ENCODE measurements around the gene CACNA1C. TPM values are rescaled to one million over a fixed set of nuclear protein-coding genes. Genes with fewer than 3 reads are reported as not detected.

The CACNA1C gene
- total RNA-seq, 1 donor from 2014 or later, result 6.8 TPM

DNA sequence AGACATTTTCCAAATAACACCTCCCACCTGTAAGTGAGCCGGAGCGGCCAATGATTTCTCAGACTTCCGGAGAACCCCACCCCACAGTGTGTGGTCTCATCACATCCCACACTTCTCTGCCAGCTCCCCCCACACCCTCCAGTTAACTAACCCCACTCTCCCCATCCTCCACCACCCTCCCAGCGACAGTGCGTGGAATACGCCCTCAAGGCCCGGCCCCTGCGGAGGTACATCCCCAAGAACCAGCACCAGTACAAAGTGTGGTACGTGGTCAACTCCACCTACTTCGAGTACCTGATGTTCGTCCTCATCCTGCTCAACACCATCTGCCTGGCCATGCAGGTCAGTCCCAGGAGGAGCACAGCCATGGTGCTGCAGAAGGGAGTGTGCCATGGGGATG lies 557.6 kb downstream of the CACNA1C start:
- DNase-seq (ENCODE audit: low spot score), result no peak

DNA sequence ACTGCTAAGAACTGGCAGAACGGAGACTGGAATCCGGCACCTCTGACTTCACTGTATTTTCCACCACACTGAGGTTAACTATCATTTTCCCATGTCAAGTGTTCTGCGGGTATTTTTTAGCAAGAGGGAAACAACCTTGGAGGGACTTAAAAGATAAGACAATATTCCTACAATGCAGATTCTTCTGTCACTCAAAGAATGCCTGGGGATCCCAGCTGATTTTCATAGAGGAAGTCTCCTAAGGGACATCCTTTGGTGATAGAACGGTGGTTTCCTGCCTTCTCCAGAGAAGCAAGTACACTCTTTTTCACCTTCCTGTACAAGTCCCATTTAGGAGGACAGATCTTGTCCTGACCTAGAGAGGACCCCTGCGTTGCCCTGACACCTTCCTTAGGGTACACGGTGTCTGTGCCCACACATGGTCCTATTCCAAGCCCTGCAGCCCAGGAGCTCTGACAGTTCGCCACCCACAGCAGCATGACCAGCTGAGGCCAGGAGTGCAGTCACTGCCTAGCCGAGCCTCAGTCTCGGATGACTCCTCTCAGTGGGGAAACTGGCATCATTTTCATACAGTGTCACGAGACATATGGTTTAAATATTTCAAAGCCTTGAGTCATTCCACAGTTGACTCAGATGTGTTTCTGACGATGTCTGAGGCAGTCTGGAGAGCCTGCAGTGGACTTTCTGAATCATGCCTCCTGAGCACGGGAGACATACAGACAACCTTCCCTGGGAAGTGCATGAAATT lies 560.7 kb downstream of the CACNA1C start:
- DNase-seq (ENCODE audit: low spot score), result no peak

DNA sequence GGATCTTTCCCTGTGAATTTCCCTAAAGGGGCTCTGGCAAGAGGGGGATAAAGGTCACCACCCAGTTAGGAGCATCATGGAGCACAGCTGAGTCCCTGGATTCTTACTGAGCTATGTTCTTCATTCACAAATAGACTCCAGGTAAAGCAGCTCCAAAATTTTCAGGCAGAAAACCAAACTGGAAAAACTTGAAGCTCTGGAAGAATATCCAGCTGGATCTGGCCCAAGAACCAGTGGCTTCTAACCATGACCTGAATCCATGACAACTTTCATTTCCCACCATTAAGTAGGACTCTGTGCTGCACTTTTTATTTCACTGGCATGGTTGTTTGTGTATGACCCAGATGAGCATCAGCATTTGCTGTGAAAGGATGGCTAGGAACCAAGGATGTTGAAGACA lies 561.6 kb downstream of the CACNA1C start:
- DNase-seq (ENCODE audit: low spot score), result no peak

DNA sequence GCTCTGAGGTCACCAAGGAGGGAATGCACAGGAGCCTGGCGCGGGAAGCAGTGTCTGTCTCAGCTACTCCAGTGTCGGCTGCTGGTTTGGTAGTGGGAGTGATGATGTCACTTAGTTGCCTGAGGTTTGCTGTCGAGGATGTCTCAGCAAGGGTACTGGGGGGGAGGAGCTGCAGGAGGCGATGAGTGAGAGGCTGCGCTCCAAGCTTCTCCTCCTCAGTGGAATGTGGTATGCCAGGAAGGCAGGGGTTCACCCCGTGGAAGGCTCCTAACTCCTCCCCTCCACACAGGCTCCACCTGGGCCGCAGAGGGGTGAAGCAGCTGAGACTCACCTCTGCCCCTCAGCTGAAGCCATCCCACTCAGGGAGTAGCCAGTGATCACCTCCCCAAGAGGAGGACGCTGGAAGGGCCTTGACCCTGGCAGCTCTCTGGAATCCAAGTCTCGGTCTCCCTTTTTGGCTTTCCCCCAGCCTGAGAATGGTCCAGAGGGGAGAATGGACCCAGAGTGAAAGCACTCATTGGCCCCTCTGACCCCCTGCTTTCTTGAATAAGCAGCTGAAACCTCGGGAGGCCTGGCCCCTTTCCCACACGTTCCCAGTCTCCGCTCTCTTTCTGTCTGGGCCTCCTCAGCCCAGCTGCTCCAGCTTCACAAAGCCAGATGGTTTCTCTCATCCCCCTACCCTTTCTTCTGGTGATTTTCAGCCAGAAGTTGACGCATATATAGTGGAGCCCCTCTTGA lies 563.0 kb downstream of the CACNA1C start:
- DNase-seq (ENCODE audit: low spot score), result no peak

DNA sequence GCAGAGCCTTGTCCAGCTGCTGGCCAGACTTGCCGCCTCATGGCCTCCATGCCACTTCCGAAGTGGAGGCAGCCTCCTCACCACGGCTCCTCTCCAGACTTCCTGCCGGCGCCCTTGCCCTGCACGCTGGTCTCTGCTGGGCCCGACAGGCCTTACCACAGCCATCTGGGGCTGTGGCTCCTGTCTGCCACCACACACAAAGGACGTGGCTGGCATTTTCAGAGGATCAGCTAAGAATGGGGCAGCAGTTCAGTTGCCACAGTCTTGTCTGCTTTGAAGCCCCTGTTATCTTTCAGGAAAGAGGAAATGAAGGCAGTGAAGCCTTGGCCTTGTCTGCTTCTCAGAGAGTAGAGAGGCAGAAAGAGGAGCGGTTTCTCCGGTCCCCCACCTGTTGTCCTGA lies 564.0 kb downstream of the CACNA1C start:
- DNase-seq (ENCODE audit: low spot score), result no peak

DNA sequence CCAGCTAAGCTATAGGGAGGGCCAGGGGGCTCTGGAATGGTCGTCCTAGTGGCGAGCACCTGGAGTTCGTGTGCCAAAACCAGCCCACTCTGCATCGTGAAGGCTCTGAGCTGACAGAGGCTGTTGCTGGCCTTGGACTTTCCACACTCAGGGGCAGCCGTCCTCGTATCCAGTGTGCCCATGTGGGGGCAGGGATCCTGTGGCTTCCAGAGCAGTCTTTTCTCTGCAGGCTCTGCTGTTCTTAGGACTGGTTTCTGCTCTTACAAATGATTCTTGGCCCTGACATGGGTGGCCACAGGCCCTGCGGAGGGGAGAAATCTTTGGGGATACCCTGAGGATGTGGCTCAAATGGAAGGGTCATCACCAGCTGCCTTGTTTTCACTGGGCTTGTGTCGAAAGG lies 564.6 kb downstream of the CACNA1C start:
- no peak for DNase-seq (ENCODE audit: low spot score)

DNA sequence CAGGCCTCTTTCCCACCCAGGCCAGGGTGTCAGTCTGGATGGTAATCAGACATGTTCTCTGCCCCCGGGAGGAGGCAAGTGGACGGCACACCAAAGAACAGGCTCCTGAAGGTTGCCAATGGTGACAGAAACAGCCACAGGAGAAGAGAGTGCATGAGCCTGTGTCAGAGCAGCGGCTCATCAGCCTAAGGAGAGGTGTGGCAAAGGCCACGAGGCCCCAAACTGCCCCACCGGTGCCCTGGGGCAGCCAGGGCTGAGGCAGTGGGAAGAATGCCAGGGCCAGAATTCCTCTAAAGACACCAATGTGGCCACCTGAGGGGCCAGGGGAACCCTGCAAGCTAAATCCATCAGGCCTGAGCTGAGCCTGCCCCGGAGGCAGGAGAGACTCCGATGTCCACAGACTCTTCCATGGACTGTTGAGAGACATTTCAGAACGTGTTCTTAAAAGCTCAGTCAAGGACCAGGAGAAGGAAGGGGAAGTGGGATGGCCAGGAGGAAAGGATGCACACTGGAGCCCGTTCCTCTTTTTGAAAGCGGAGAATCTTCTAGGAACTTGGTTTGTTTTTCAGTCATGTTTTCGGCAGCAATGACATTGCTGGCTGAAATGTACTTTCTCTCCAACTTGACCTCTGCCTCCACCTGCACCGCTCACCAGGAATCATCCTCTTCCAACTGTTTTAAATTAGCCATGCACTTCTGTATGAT lies 565.7 kb downstream of the CACNA1C start:
- no peak for DNase-seq (ENCODE audit: low spot score)

DNA sequence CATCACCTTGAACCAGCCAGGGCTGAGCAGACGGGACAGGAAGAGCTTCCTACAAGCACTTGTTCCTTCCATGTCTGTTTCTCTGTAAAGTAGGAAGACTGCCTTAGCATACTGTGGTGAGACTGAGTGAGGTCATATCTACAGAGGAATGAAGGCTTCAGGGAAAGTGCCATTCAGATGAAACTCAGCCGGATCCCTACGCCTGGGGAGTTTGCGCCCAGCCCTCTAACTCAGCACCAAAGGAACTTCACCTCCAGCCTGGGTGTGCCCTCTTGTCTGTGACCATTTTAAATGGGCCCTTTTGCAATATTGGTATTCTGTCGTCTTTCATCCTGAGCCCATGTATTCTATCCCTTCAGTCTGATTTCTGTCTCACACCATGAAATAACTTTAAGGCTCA lies 566.3 kb downstream of the CACNA1C start:
- DNase-seq (ENCODE audit: low spot score), result no peak

DNA sequence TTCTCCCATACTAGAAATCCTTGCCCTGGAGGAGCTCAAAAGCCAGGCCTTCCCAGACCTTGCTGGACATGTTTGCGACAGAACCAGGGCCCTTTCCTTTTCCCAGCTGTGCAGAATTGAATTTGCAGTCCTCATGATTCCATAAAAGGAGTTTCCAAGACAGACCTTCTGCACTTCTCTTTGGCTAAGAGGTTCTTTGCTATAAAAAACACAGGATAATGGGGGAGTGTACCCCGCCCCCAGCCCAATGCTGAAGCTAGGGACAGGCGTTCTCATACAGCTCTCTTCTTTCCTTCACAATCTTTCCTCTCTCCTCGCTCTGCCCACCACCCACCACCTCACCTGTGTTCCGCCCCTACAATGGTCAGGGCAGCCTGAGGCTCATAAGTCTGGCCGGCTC lies 569.7 kb downstream of the CACNA1C start:
- no peak for DNase-seq (ENCODE audit: low spot score)

DNA sequence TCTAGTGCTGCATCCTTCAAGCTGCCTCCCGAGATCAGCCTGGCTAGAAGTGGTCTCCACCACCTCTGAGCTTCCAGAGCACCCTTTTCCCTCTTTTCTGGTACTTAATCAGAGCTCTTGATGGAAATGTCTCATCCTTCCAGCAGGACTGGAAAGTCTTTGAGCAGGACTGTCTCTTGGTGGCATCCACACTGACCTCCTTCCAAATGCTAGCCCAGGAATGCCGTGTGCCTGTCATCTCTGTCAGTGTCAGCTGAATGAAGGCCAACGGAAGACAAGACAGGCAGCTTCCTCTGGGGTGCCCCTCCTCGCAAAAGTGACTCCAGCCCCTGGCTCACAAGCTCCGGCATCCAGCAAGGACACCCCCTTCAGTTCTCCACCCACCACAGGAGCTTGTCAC lies 570.7 kb downstream of the CACNA1C start:
- DNase-seq (ENCODE audit: low spot score), result no peak

DNA sequence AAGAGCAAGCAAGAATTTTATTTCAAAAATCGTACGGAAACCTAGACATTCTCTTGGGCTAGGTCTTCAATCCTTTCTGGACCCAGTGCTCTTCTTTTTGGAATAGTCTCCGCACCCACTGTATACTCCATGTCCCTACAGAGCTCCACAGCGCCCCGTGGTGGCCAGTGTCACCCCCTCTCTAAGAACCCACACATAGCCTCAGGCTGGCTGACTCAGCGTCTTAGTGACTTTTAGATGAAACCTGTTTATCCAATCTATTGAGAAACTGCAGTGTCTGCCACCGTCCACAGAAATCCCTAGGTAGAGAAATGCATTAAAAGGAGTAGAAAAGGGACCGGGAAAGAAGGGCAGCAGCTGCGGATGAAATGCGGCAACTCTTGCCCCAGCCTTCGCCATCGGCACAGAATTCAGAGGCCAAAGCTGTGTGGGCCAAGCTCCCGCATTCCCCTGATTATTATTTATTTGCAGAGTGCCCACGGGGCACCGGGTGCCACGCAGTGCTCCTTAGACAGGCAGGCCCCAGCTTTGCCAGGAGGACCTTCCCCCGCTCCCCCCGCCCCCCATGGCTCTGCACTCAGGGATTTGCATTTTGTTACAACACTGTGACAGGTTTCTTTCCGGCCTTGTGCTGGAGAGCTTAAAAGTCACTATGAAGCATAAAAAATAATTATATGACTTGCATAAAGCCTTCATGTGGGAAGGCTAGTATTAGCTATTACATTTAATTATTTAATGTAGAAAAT lies 571.9 kb downstream of the CACNA1C start:
- no peak for DNase-seq (ENCODE audit: low spot score)

DNA sequence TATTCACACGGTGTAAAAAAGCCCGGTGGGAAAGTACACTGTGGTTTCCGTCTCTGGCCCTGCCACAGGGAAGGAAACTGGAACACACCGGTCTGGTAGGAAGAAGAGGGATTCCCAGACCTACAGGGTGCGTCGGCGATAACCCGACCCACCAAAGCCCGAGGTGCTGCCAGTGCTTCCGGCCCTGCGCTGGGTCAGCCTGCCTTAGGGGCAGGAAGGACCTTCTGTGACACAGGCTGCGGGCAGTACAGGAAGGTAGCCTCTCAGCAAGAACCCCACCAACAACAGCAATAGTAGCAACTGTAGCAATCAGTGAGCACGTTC lies 572.5 kb downstream of the CACNA1C start:
- no peak for DNase-seq (ENCODE audit: low spot score)

DNA sequence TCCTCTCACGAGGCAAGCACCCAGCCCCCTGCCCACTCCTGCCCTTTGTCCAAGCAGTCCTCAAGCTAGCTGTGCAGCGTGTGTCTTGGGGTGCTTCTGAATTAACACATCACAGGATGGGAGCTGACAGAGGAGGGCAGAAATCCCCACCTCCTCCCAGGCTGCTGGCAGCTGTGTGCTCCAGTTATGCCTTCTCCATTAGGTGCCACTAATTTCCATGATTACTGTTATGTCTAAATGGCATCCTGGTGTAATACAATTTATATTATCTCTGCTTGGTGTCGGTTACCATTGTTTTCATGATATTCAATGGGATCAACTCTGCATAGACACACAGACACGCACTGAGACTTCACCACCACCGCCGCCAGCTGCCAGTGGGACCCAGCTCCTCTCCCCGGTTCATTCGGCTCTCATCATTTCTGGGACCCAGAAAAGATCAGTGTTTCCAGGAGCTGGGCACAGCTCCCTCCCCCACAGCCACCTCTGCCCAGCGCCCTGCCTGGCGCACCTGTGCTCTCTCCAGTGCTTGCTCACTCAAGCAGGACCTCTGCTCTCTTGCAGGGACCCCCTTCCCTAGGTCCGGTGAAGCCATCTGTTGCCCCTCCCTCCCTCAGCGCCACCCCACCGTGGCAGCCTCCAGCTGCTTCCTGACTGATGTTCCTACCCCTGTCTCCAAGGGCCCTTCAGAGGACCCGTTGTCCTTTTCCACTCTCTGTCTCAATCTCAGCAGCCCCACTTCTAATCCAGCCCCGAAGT lies 574.5 kb downstream of the CACNA1C start:
- DNase-seq (ENCODE audit: low spot score), result no peak

DNA sequence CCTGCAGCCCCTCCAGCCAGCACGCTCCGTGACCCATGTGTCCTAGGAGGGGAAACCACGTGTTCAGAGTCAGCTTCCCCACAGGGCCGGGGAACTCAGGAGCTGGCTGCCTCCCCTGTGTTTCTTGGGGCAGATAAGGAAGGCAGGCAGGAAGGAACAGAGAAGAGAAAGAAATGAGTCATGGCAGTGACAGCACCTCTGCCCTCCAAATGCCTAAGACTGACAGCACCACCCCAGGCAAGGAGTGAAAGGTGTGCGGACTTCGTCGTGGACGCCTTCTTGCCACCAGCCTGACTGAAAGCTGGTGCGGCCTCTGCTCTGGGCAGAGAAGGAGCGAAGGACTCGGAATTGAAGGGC lies 575.0 kb downstream of the CACNA1C start:
- DNase-seq (ENCODE audit: low spot score), result no peak

DNA sequence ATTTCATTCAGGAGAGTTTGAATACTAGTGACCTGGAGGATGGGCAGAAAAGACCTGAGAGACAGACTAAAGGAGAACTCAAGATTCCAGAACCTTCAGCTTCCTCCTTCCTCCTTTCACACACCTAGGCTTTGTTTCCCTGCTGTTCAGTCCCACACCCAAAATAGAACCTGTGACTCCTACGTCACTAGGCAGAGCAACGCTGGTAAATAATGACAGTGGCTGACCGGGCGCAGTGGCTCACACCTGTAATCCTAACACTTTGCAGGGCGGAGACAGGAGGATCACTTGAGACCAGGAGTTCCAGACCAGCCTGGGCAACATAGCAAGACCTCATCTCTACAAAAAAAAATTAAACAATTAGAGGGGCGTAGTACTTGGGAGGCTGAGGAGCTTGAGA lies 575.6 kb downstream of the CACNA1C start:
- no peak for DNase-seq (ENCODE audit: low spot score)

DNA sequence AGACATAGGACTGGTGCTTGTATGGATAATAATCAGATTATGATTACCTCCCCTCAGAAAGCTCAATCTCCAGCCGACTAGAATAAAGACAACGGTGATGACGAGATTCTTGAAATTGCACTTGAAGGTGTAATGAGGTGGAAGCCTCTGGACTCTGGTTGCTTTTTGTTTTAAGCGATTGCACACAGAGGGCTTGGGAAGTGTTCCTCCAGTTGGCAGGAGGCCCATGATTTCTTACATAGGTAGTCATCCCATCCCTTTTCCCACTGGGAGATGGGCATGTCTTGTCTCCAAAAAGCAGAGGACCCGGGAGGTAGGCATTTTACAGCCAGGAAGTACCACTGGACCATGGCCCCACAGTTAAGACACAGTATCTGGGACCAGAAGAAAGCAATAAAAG lies 576.3 kb downstream of the CACNA1C start:
- no peak for DNase-seq (ENCODE audit: low spot score)

DNA sequence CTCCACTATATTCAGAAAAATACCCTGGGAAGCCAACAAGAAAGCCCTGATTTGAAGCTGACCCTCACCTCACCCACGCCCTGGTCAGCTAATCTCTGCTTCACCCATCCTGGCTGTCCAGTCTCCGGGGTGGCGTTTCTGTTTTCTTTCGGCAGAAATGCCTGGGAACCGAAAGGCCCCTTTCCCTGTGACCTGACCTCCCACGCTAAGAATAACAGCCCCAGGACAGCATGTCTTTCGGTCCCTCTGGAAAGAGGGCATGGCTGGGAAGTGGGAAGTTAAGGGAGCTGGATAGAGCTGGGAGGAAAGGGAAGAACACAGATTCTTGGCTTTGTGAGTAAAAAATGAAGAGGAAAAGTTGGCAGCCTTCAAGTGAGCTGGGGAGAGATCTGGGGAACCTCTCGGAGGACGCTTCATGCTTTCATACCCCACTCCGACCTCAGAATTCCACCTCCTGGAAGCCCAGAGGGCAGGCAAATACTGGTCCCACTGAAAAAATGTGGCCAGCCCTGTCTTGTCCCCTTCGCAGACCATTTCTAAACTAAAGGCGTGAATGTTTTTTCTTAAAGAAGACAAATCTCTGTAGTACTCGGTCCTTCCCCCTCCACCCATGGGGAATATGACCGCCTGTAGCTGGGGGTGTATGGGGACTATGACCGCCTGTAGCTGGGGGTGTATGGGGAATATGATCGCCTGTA lies 579.0 kb downstream of the CACNA1C start:
- DNase-seq (ENCODE audit: low spot score), result no peak

DNA sequence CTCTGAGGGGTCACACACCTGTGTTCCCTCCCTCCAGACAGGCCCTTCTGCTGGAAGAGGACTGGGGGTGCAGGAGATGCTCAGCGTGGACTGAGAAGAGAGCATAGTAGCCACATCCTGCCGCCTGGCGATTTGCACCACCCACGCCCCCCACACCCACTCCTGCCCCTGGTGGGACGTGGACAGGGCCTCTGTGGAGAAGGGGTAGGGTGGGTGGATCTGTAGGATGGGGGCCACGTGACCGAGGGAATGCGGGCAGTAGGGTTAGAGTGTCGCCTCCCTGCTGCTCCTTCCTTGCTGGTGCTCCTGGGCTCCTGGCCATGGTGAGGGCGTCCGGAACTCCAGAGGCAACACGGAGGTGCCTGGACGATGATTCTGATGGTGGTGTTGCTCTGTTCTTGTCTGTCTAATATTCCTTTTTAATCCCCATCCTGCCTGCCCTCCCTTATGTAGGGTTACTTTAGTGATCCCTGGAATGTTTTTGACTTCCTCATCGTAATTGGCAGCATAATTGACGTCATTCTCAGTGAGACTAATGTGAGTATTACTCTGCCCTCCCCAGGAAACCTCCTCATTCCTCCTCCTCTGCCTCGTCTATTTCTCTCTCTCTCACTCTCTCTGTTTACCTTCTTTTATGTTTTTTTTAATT lies 580.5 kb downstream of the CACNA1C start:
- DNase-seq (ENCODE audit: low spot score), result no peak

DNA sequence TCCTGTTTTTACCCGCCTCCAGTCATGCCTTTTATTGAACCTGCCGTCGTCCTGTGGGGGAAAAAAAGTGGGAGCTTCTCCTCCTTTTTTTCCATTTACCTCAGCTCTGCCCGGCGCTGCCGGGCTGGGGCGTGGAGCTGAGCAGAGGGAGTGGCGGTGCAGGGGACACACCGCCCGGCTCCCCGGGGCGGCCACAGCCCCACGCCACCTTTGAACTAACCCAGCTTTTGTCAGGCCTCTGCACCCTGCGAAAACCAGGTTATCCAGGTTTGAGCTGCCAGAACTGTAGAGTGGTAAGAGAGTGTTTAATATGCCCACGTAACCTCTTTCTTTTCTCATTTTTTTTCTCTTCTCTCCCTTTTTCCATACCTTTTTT lies 581.0 kb downstream of the CACNA1C start:
- no peak for DNase-seq (ENCODE audit: low spot score)

DNA sequence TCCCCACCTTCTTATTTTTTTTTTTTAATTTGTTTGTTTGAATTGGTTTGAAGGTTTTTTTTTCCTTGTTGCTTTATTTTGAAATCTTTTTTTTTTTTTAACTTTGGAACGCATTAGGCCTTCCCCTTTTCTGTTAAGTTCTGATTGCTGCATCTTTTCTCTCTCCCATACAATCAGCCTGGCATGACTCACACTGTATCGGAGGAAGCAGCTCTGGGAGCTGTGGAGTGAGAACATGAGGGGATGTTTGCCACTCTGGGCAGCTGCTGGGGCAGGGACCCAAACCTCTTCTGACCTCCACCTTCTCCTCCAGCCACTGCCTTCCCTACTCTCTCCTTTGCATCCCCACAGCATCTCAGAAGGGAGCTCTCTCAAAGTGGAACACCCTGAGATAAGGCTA lies 581.7 kb downstream of the CACNA1C start:
- no peak for DNase-seq (ENCODE audit: low spot score)

Data from mesenteric fat pad (tissue), 1 donor.